Cardiac muscle cell (in vitro differentiated cells and primary cell): ENCODE results near the gene FRZB. TPM values are rescaled to one million over a fixed set of nuclear protein-coding genes. Genes with fewer than 3 reads are reported as not detected.

Experiments used
- DNase-seq, 2 donors: peaks; one replicate each; pipeline versions ENCODE4 v3.0.0 to v3.0.0-alpha.2; 2010 to 2017; ENCODE audit warnings: low read depth in 1 of 2, low spot score in 1 of 2
- H3K27ac ChIP-seq: fragments of 200-600 bp; sonication (generic); 2 replicates; pipeline ENCODE4 v1.5.1; 2016
- H3K27me3 ChIP-seq: fragments of 200-600 bp; sonication (generic); 2 replicates; pipeline ENCODE4 v1.6.0; 2016; ENCODE audit warnings: control low read depth
- H3K36me3 ChIP-seq: fragments of 200-600 bp; sonication (generic); 2 replicates; pipeline ENCODE4 v1.5.1; 2016; ENCODE audit warnings: control low read depth
- H3K4me1 ChIP-seq: fragments of 200-600 bp; sonication (generic); 2 replicates; pipeline ENCODE4 v1.8.1; 2017; ENCODE audit warnings: low read depth, mild to moderate bottlenecking, mixed run types
- H3K4me3 ChIP-seq: fragments of 200-600 bp; sonication (generic); 2 replicates; pipeline ENCODE4 v1.5.1; 2016; ENCODE audit warnings: mild to moderate bottlenecking
- H3K9me3 ChIP-seq: fragments of 200-600 bp; sonication (generic); 2 replicates; pipeline ENCODE4 v1.5.1; 2017; ENCODE audit warnings: low read depth, mild to moderate bottlenecking, control low read depth
- CTCF ChIP-seq: IDR thresholded peaks from 2 replicates; pipeline ENCODE4 v1.5.1; 2012; ENCODE audit warnings: low read depth, mild to moderate bottlenecking, low read length
- polyA plus RNA-seq: library from polyadenylated mRNA; unstranded; fragments of >200 nt; fragmentation: Nextera tagmentation; extraction: Ambion mirVana; gene quantifications from 2 replicates; pipeline ENCODE4 v1.2.1, GENCODE V29; 2016
- total RNA-seq: library from RNA; depleted of rRNA; stranded (reverse); fragments of >200 nt; gene quantifications from 2 replicates; pipeline ENCODE4 v1.2.3, GENCODE V29; 2016

The FRZB gene
- total and polyA plus RNA-seq, 2 experiments from 2014 or later, result 9.6 to 23.9 TPM

- Histone ChIP-seq H3K36me3 (peaks cover 4% of the 10 kb centered on the region), H3K4me3 (no peak overlapping the region), H3K27ac (no peak overlapping the region), H3K4me1 (peaks cover 5% of the 10 kb centered on the region), H3K27me3 (no peaks in the 10 kb centered on the region), H3K9me3 (no peaks in the 10 kb centered on the region)
- peak; percentile 36 to 57 for DNase-seq
- peak; percentile 47 for TF ChIP-seq CTCF
Observed at GRCh38 chr2:182784777-182785176, 81.7 kb downstream of the FRZB start.

DNA sequence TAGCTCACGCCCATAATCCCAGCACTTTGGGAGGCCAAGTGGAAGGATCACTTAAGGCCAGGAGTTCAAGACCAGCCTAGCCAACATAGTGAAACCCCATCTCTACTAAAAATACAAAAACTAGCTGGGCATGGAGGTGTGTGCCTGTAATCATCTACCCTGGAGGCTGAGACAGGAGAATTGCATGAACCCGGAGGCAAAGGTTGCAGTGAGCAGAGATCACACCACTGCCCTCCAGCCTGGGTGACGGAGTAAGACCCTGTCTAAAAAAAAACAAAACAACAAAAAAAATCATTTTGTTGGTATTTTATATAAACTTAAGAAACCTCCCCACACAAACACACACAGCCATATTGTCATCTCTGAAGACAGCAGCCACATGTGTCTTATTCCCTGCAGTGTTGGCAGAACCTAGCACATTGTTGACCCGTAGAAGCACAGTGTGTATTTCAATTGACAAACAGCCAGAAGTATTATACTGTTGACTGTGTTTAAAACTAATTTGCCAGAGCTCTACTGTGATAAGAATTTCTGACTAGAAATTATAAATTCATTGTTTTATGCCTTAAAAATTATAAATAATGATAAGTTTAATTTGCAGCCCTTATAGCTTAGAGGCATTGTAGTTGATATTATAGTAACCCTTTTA, 82.3 kb downstream of the FRZB start:
- no peak for DNase-seq
- Histone ChIP-seq H3K4me3 (no peak overlapping the region), H3K4me1 (peaks cover 5% of the 10 kb centered on the region), H3K36me3 (peaks cover 6% of the 10 kb centered on the region), H3K9me3 (no peaks in the 10 kb centered on the region), H3K27ac (no peak overlapping the region), H3K27me3 (no peaks in the 10 kb centered on the region)
- TF ChIP-seq CTCF, result no peak

Other genes starting within 250 kb of the FRZB start
- gene DNAJC10, start 150.4 kb downstream of the FRZB start, total RNA-seq, result 76.4 and 84.7 TPM in 2 replicates
- gene DNAJC10, start 150.4 kb downstream of the FRZB start, polyA plus RNA-seq, result 74.6 and 95.8 TPM in 2 replicates
- 90.4 and 91.4 TPM in 2 replicates for gene NCKAP1, start 171.8 kb upstream of the FRZB start, total RNA-seq
- gene NCKAP1, start 171.8 kb upstream of the FRZB start, polyA plus RNA-seq, result 81.7 and 102 TPM in 2 replicates
- gene DUSP19, start 212.1 kb upstream of the FRZB start, total RNA-seq, result 1.7 and 2.0 TPM in 2 replicates
- gene DUSP19, start 212.1 kb upstream of the FRZB start, polyA plus RNA-seq, result 2.7 and 3.7 TPM in 2 replicates